HepG2 (cell line): ENCODE measurements around the gene TM2D1. TPM values are rescaled to one million over a fixed set of nuclear protein-coding genes. Genes with fewer than 3 reads are reported as not detected.

Experiments
- ATAC-seq: fragments of 200-7000 bp; cut with Tn5 transposase; 3 replicates; pipeline ENCODE4 v1.9.1; 2020; ENCODE audit warnings: mild to moderate bottlenecking, moderate library complexity
- BruUV-seq: library from RNA; stranded (reverse); fragments of 400-500 nt; replicated peaks from 2 replicates; lab custom pipeline; 2021; lab: Mats Ljungman, UMichigan
- CTCF ChIA-PET: fragments of 300-600 bp; formaldehyde crosslinking; extraction: SDS; loops from one replicate; lab custom pipeline; 2021; ENCODE audit warnings: low total read pairs, inconsistent platforms, low intra/inter-chr PET ratio; lab: Yijun Ruan, JAX
- POLR2A ChIA-PET: fragments of 350-600 bp; sonication (Branson Sonifier 250); formaldehyde crosslinking; loops from one replicate; lab custom pipeline; 2020; ENCODE audit warnings: antibody characterized with exemption, inconsistent platforms; lab: Yijun Ruan, JAX
- DNase-seq: peaks from one replicate; pipeline ENCODE4 v3.0.0-alpha.2; 2015; ENCODE audit warnings: low spot score
- FAIRE-seq: peaks from 3 replicates; lab custom pipeline; 2011; peaks lifted over from hg19 to GRCh38; lab: Jason Lieb, UNC
- H2AFZ ChIP-seq: one replicate; pipeline ENCODE4 v1.6.1; 2011; ENCODE audit warnings: low read length, inconsistent platforms
- H3K27ac ChIP-seq: fragments of 300-600 bp; 3 replicates; pipeline ENCODE4 v1.8.0; 2011; ENCODE audit warnings: mixed run types, mild to moderate bottlenecking, mixed read lengths, low read length, inconsistent platforms; ENCODE audit not compliant: insufficient read depth; ENCODE audit errors: extremely low read length
- H3K27me3 ChIP-seq, 2 experiments: fragments of 200-600 bp in 1 of 2; 2 replicates in 1 of 2; 3 replicates in 1 of 2; pipeline versions ENCODE4 v1.6.0 to v1.8.0; 2011; ENCODE audit warnings: low read length in 2 of 2, mild to moderate bottlenecking in 2 of 2, moderate library complexity in 2 of 2, inconsistent platforms in 1 of 2; ENCODE audit not compliant: insufficient read depth in 2 of 2, control insufficient read depth in 1 of 2
- H3K36me3 ChIP-seq, 2 experiments: fragments of 200-600 bp in 1 of 2; replicated peaks in 1 of 2; 2 replicates in 1 of 2; 3 replicates in 1 of 2; pipeline versions ENCODE4 v1.5.1 to v1.8.0; 2011; ENCODE audit warnings: low read length in 2 of 2, inconsistent platforms in 1 of 2; ENCODE audit not compliant: insufficient read depth in 2 of 2, control insufficient read depth in 1 of 2
- H3K4me1 ChIP-seq: 2 replicates; pipeline ENCODE4 v1.5.1; 2012; ENCODE audit warnings: low read length, inconsistent platforms; ENCODE audit not compliant: insufficient read depth
- H3K4me2 ChIP-seq: 2 replicates; pipeline ENCODE4 v1.6.0; 2011; ENCODE audit warnings: low read depth, low read length, inconsistent platforms
- H3K4me3 ChIP-seq, 3 experiments: fragments of 200-600 bp in 1 of 3; sonication (generic), shearing (Covaris generic) in 1 of 3; replicated peaks in 1 of 3; 2 replicates each; pipeline ENCODE4 v1.5.1; 2011 to 2016; ENCODE audit warnings: low read length in 3 of 3, inconsistent platforms in 2 of 3, low read depth in 2 of 3, mild to moderate bottlenecking in 2 of 3, control low read depth in 1 of 3, mixed read lengths in 1 of 3; ENCODE audit not compliant: insufficient read depth in 1 of 3
- H3K79me2 ChIP-seq: one replicate; pipeline ENCODE4 v1.6.1; 2011; ENCODE audit warnings: low read length, inconsistent platforms; ENCODE audit not compliant: insufficient read depth
- H3K9ac ChIP-seq: 2 replicates; pipeline ENCODE4 v1.6.0; 2011; ENCODE audit warnings: mild to moderate bottlenecking, low read depth, low read length, inconsistent platforms; ENCODE audit not compliant: insufficient read depth
- H3K9me3 ChIP-seq: 2 replicates; pipeline ENCODE4 v1.5.1; 2012; ENCODE audit warnings: mild to moderate bottlenecking, low read length
- H4K20me1 ChIP-seq: 2 replicates; pipeline ENCODE4 v1.6.0; 2011; ENCODE audit warnings: inconsistent platforms, mild to moderate bottlenecking, low read length, moderate library complexity; ENCODE audit not compliant: insufficient read depth
- CEBPB ChIP-seq: IDR thresholded peaks from 2 replicates; pipeline ENCODE4 v1.6.1; 2011; ENCODE audit warnings: low read depth, low read length, improper control_type of control experiment, borderline replicate concordance
- CREBL2 ChIP-seq: sonication (generic); formaldehyde crosslinking; IDR thresholded peaks from 2 replicates; pipeline ENCODE4 v1.8.1; 2023; ENCODE audit warnings: missing genetic modification reagents, mild to moderate bottlenecking, borderline replicate concordance
- CREM ChIP-seq, 2 experiments: sonication (generic) in 1 of 2; formaldehyde crosslinking in 1 of 2; IDR thresholded peaks; 2 replicates each; pipeline versions ENCODE4 v1.4.0 to v1.6.1; 2016 to 2020; ENCODE audit warnings: antibody characterized with exemption in 1 of 2, mild to moderate bottlenecking in 1 of 2, missing genetic modification reagents in 1 of 2
- SRSF4 ChIP-seq: fragments of 200-400 bp; formaldehyde crosslinking; IDR thresholded peaks from one replicate; pipeline ENCODE4 v1.6.1; 2018; ENCODE audit warnings: mild to moderate bottlenecking, low read depth, low read length, moderate library complexity; ENCODE audit not compliant: poor library complexity, severe bottlenecking
- ZHX2 ChIP-seq, 2 experiments: sonication (generic) in 1 of 2; formaldehyde crosslinking in 1 of 2; IDR thresholded peaks; 2 replicates each; pipeline versions ENCODE4 v1.6.1 to v1.9.0; 2014 to 2022; ENCODE audit warnings: antibody characterized with exemption in 1 of 2, borderline replicate concordance in 1 of 2, inconsistent platforms in 1 of 2, low read depth in 1 of 2, missing genetic modification reagents in 1 of 2
- WGBS: methylation state at CpG from one replicate; pipeline ENCODE4 v1.1.6; 2017; ENCODE audit warnings: low lambda C conversion rate; 5-methylcytosine and 5-hydroxymethylcytosine counted together
- in situ Hi-C: cut with HindIII; loops from 2 replicates; pipeline ENCODE4 v1.10.0; 2017; ENCODE audit warnings: low pct_unique_long_range_greater_than_20kb; ENCODE audit not compliant: extremely low pct_ligation_motif_present
- intact Hi-C: fragments of 100-400 bp; cut with micrococcal nuclease; formaldehyde crosslinking; loops from one replicate; pipeline ENCODE4 v1.10.0; 2022; ENCODE audit not compliant: unreplicated experiment
- polyA plus RNA-seq, 8 experiments: library from polyadenylated mRNA; depleted of rRNA in 3 of 8; stranded (reverse) in 7 of 8; unstranded in 1 of 8; fragments of >200 nt; fragmentation: Illumina TruSeq in 4 of 8; extraction: Trizol in 4 of 8; gene quantifications; 2 replicates each; pipeline versions ENCODE4 v1.2.1 to v1.2.3, GENCODE V29; 2011 to 2016; ENCODE audit warnings: low read depth in 4 of 8, missing spikeins in 1 of 8, mixed read lengths in 1 of 8; ENCODE audit not compliant: insufficient read depth in 1 of 8
- total RNA-seq, 5 experiments: library from RNA; depleted of rRNA; stranded (reverse); fragments of >200 nt; fragmentation: Illumina TruSeq; extraction: Trizol; gene quantifications; 2 replicates each; pipeline ENCODE4 v1.2.3, GENCODE V29; 2016; ENCODE audit warnings: low read depth in 1 of 5

The TM2D1 gene
- total and polyA plus RNA-seq, 2 of the 13 experiments (the other 11 are each of a cell fraction or from before 2014, with no cell fraction given): 26.6 to 49.0 TPM

DNA sequence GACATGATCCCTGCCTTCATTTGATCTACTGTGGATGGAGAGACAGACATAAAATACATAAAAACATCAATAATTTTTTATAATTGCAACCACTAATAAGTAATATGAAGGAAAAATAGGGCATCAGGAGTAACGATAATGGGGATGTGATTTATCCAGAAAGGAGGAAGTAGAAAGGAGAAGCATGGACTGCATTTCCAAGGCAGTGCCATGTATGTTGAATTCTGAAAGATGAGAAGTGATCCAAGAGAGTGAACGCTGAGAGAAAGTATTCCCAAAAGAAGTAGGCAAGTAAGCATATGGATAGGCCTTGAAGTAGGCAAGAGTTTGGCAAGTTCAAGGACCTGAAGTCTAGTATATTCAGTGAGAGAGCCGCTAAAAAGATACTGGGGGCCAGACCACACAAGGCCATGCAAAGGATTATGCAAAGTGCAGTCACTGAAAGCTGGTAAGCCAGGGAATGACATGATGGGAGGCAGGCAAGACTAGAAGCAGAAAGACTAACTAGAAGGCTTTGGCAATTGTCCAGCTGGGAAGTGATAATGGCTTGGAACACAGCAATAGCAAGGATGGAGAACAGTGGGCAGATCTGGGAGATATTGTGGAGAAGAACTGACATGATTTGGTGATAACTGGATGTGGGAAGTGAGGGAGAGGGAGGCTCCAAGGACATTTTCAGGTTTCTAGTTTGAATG is 85.9 kb downstream of the TM2D1 start:
- Histone ChIP-seq H3K27me3 (peaks cover 0 to 33% of the 10 kb centered on the region in 2 experiments; a peak in 3 of 5 replicates), H3K36me3 (no peaks in the 10 kb centered on the region), H3K27ac (no peak overlapping the region), H3K9ac (no peak overlapping the region), H3K4me3 (no peak overlapping the region), H3K79me2 (no peaks in the 10 kb centered on the region), H2AFZ (no peak overlapping the region), H4K20me1 (no peaks in the 10 kb centered on the region), H3K9me3 (no peaks in the 10 kb centered on the region), H3K4me1 (no peaks in the 10 kb centered on the region), H3K4me2 (no peak overlapping the region)
- no peak for FAIRE-seq
- POLR2A ChIA-PET: no interaction called here
- CTCF ChIA-PET: no interaction called here
- in situ Hi-C loops (no loop called here), intact Hi-C loops (no loop called here)
- no peak for DNase-seq
- no peak for ATAC-seq
- TF ChIP-seq CREBL2 (no peak), SRSF4 (no peak), CREM (IDR thresholded peaks at IDR 0.05) (no peak), CREM (CRISPR knock-in tag; IDR thresholded peaks at IDR 0.05) (no peak)
- 14% methylated on average over 3 of the region's 3 CpGs for WGBS
- no TSS peak for BruUV-seq

- Histone ChIP-seq H3K4me1 (no peaks in the 10 kb centered on the region), H3K27me3 (peaks cover 0 to 36% of the 10 kb centered on the region in 2 experiments; a peak in 3 of 5 replicates), H3K4me2 (no peak overlapping the region), H3K9ac (no peak overlapping the region), H3K79me2 (no peaks in the 10 kb centered on the region), H3K36me3 (no peaks in the 10 kb centered on the region), H2AFZ (no peak overlapping the region), H3K4me3 (no peak overlapping the region), H4K20me1 (no peaks in the 10 kb centered on the region), H3K9me3 (no peaks in the 10 kb centered on the region), H3K27ac (no peak overlapping the region)
- in situ Hi-C loops (no loop called here), intact Hi-C loops (no loop called here)
- TF ChIP-seq CEBPB: peak; percentile 52; the same call in 1 of the 2 replicates
- no peak for TF ChIP-seq ZHX2 (IDR thresholded peaks at IDR 0.05; ENCODE audit: low read depth)
- no peak for TF ChIP-seq ZHX2 (CRISPR knock-in tag; IDR thresholded peaks at IDR 0.05; ENCODE audit: borderline replicate concordance)
- ChIA-PET POLR2A (no interaction called here), CTCF (no interaction called here)
- 94% methylated on average over 2 of the region's 2 CpGs for WGBS
- no peak for DNase-seq
- FAIRE-seq: no peak
- BruUV-seq: no TSS peak
- ATAC-seq: no peak
These were observed 86.6 kb downstream of the TM2D1 start for GRCh38 chr1:61638296-61638695.
